GM12878 (cell line): ENCODE results near the gene ABCA4. TPM values are rescaled to one million over a fixed set of nuclear protein-coding genes. Genes with fewer than 3 reads are reported as not detected.

ENCODE experiments used
- ATAC-seq: fragments of 200-7000 bp; cut with Tn5 transposase; 3 replicates; pipeline ENCODE4 v1.9.1; 2020; ENCODE audit warnings: mild to moderate bottlenecking, moderate library complexity
- BruUV-seq: library from RNA; stranded (reverse); fragments of 400-500 nt; replicated peaks from 2 replicates; lab custom pipeline; 2021; lab: Mats Ljungman, UMichigan
- CTCF ChIA-PET: fragments of 300-600 bp; sonication (Branson Sonifier 250); formaldehyde crosslinking; extraction: SDS; loops from one replicate; lab custom pipeline; 2021; ENCODE audit warnings: inconsistent platforms; lab: Yijun Ruan, JAX
- POLR2A ChIA-PET: fragments of 350-600 bp; formaldehyde crosslinking; extraction: SDS; loops from one replicate; lab custom pipeline; 2021; ENCODE audit warnings: inconsistent platforms; lab: Charles Lee
- RAD21 ChIA-PET: fragments of 300-600 bp; sonication (Branson Sonifier 250); formaldehyde crosslinking; loops from one replicate; lab custom pipeline; 2023; ENCODE audit warnings: antibody characterized with exemption; ENCODE audit not compliant: unreplicated experiment; lab: Charles Lee
- SMC1A ChIA-PET: fragments of 300-600 bp; sonication (Branson Sonifier 250); formaldehyde crosslinking; loops from one replicate; lab custom pipeline; 2023; ENCODE audit not compliant: unreplicated experiment, uncharacterized antibody; lab: Charles Lee
- DNase-seq: peaks from one replicate; pipeline ENCODE4 v3.0.0-alpha.2; 2011; ENCODE audit warnings: low read depth, low spot score
- FAIRE-seq: peaks from 3 replicates; lab custom pipeline; 2011; peaks lifted over from hg19 to GRCh38; lab: Jason Lieb, UNC
- H2AFZ ChIP-seq: 2 replicates; pipeline ENCODE4 v1.6.0; 2011; ENCODE audit warnings: low read depth, low read length, control low read depth; ENCODE audit not compliant: control insufficient read depth
- H3K27ac ChIP-seq: 2 replicates; pipeline ENCODE4 v1.5.1; 2011; ENCODE audit warnings: control low read depth; ENCODE audit not compliant: control insufficient read depth, insufficient read depth
- H3K27me3 ChIP-seq, 2 experiments: replicated peaks in 1 of 2; 2 replicates each; pipeline versions ENCODE4 v1.6.0 to v1.6.1; 2011; ENCODE audit warnings: low read length in 1 of 2; ENCODE audit not compliant: control insufficient read depth in 2 of 2, insufficient read depth in 2 of 2
- H3K36me3 ChIP-seq, 2 experiments: 2 replicates each; pipeline ENCODE4 v1.5.1; 2011; ENCODE audit warnings: low read length in 1 of 2; ENCODE audit not compliant: control insufficient read depth in 2 of 2, insufficient read depth in 2 of 2
- H3K4me1 ChIP-seq: 2 replicates; pipeline ENCODE4 v1.6.1; 2011; ENCODE audit warnings: mild to moderate bottlenecking, low read length, moderate library complexity, mixed read lengths; ENCODE audit not compliant: control insufficient read depth, insufficient read depth
- H3K4me2 ChIP-seq: 2 replicates; pipeline ENCODE4 v1.6.0; 2011; ENCODE audit warnings: control low read depth; ENCODE audit not compliant: control insufficient read depth, insufficient read depth
- H3K4me3 ChIP-seq: fragments of 200-600 bp; sonication (generic); 2 replicates; pipeline ENCODE4 v1.5.1; 2016
- H3K79me2 ChIP-seq: 2 replicates; pipeline ENCODE4 v1.6.0; 2011; ENCODE audit warnings: low read length; ENCODE audit not compliant: control insufficient read depth, insufficient read depth
- H3K9ac ChIP-seq: 2 replicates; pipeline ENCODE4 v1.8.0; 2011; ENCODE audit warnings: low read length, control low read depth, mixed read lengths; ENCODE audit not compliant: control insufficient read depth, insufficient read depth
- H3K9me3 ChIP-seq: replicated peaks from 3 replicates; pipeline ENCODE4 v1.5.1; 2011; ENCODE audit warnings: mild to moderate bottlenecking, low read length; ENCODE audit not compliant: control insufficient read depth, insufficient read depth
- H4K20me1 ChIP-seq: 2 replicates; pipeline ENCODE4 v1.6.0; 2011; ENCODE audit not compliant: control insufficient read depth, insufficient read depth
- ATF7 ChIP-seq: fragments of 450-650 bp; IDR thresholded peaks from 2 replicates; pipeline ENCODE4 v1.6.1; 2016; ENCODE audit warnings: low read depth, mild to moderate bottlenecking
- HDAC2 ChIP-seq: fragments of 200-600 bp; sonication (generic); IDR thresholded peaks from 2 replicates; pipeline ENCODE4 v1.6.1; 2017
- HDGF ChIP-seq: fragments of 450-650 bp; IDR thresholded peaks from 2 replicates; pipeline ENCODE4 v1.6.1; 2016; ENCODE audit warnings: antibody characterized with exemption
- NFIC ChIP-seq: IDR thresholded peaks from 2 replicates; pipeline ENCODE4 v1.6.1; 2012; ENCODE audit warnings: low read depth, mild to moderate bottlenecking, inconsistent platforms, low read length, moderate library complexity
- NFXL1 ChIP-seq: fragments of 450-650 bp; IDR thresholded peaks from 2 replicates; pipeline ENCODE4 v1.6.1; 2017; ENCODE audit warnings: antibody characterized with exemption, mild to moderate bottlenecking, borderline replicate concordance
- RFX5 ChIP-seq: IDR thresholded peaks from 2 replicates; pipeline ENCODE4 v1.6.1; 2011; ENCODE audit warnings: low read depth, low read length, improper control_type of control experiment
- TBL1XR1 ChIP-seq: IDR thresholded peaks from 2 replicates; pipeline ENCODE4 v1.6.1; 2012; ENCODE audit warnings: low read depth, low read length, improper control_type of control experiment
- ZSCAN29 ChIP-seq: fragments of 450-650 bp; IDR thresholded peaks from 2 replicates; pipeline ENCODE4 v1.6.1; 2017; ENCODE audit warnings: mild to moderate bottlenecking, moderate library complexity
- WGBS: methylation state at CpG from one replicate; pipeline ENCODE4 v1.1.6; 2016; ENCODE audit warnings: low lambda C conversion rate; ENCODE audit not compliant: insufficient replicate concordance, insufficient coverage; ENCODE audit errors: missing lambda C conversion rate; 5-methylcytosine and 5-hydroxymethylcytosine counted together
- in situ Hi-C: fragments of 300-500 bp; cut with MboI; formaldehyde crosslinking; loops from 9 replicates; pipeline ENCODE4 v1.14.3; 2018; ENCODE audit warnings: mixed read lengths
- intact Hi-C: fragments of 100-400 bp; cut with micrococcal nuclease; formaldehyde crosslinking; loops from one replicate; pipeline ENCODE4 v1.14.2; 2022; ENCODE audit not compliant: unreplicated experiment
- polyA plus RNA-seq, 11 experiments: library from polyadenylated mRNA; depleted of rRNA in 4 of 11; unstranded in 6 of 11; stranded (reverse) in 5 of 11; fragments of >200 nt; fragmentation: Nextera tagmentation in 4 of 11; fragmentation: Illumina TruSeq in 1 of 11; extraction: Ambion mirVana in 4 of 11; extraction: Trizol in 1 of 11; gene quantifications; 1 replicate in 1 of 11; 2 replicates in 10 of 11; pipeline versions ENCODE4 v1.2.1 to v1.2.3, GENCODE V29; 2011 to 2016; ENCODE audit warnings: inconsistent platforms in 2 of 11, missing spikeins in 2 of 11, low read depth in 1 of 11
- total RNA-seq, 4 experiments: library from RNA; depleted of rRNA in 3 of 4; stranded (reverse); fragments of >200 nt in 3 of 4; fragmentation: Illumina TruSeq in 1 of 4; extraction: Trizol in 1 of 4; gene quantifications; 2 replicates each; pipeline versions ENCODE4 v1.2.1 to v1.2.3, GENCODE V29; 2013 to 2021
- TF ChIP-seq, protein P1 (sequence below): IDR thresholded peaks from 2 replicates; pipeline ENCODE4 v1.6.1; 2012; ENCODE audit warnings: low read length, inconsistent platforms
- TF ChIP-seq, protein P2 (sequence below): fragments of 450-650 bp; IDR thresholded peaks from 2 replicates; pipeline ENCODE4 v1.6.1; 2018; ENCODE audit warnings: mild to moderate bottlenecking, low read depth, moderate library complexity; ENCODE audit not compliant: partially characterized antibody
- TF ChIP-seq, protein P3 (sequence below): fragments of 450-650 bp; IDR thresholded peaks from 2 replicates; pipeline ENCODE4 v1.6.1; 2018; ENCODE audit warnings: borderline replicate concordance, mild to moderate bottlenecking; ENCODE audit not compliant: partially characterized antibody
- TF ChIP-seq, protein P4 (sequence below): fragments of 450-650 bp; IDR thresholded peaks from 2 replicates; pipeline ENCODE4 v1.6.1; 2017; ENCODE audit warnings: mild to moderate bottlenecking, moderate library complexity
- TF ChIP-seq, protein P5 (sequence below): fragments of 450-650 bp; IDR thresholded peaks from 2 replicates; pipeline ENCODE4 v1.6.1; 2017; ENCODE audit warnings: low read depth, mild to moderate bottlenecking, moderate library complexity

ABCA4 gene
- total and polyA plus RNA-seq, 10 of the 15 experiments (the other 5 are each of a cell fraction or from before 2014, with no cell fraction given) = 0.03 to 0.28 (median 0.11) TPM; not detected in 3

DNA sequence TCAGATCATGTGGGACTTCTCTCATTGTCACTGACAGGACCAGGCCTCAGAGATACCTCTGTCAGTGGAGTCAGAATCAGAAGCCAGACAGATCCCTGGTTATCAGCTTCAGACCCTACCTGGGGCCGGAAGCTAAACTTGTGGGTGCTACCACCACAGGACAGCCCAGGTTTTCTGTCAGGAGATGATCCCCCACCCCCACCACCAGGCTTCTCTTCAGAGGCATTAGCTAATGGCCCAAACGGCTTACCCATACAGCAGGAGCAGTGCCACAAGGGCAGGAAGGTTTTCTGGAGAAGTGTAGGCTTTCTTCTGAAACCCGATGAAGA lies 105.5 kb downstream of the ABCA4 start:
- TF ChIP-seq, protein P1, sequence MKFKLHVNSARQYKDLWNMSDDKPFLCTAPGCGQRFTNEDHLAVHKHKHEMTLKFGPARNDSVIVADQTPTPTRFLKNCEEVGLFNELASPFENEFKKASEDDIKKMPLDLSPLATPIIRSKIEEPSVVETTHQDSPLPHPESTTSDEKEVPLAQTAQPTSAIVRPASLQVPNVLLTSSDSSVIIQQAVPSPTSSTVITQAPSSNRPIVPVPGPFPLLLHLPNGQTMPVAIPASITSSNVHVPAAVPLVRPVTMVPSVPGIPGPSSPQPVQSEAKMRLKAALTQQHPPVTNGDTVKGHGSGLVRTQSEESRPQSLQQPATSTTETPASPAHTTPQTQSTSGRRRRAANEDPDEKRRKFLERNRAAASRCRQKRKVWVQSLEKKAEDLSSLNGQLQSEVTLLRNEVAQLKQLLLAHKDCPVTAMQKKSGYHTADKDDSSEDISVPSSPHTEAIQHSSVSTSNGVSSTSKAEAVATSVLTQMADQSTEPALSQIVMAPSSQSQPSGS = no peak
- TF ChIP-seq NFIC (no peak), HDGF (no peak), TBL1XR1 (no peak), ZSCAN29 (no peak), ATF7 (no peak), HDAC2 (no peak), NFXL1 (no peak), RFX5 (no peak)
- TF ChIP-seq, protein P2, sequence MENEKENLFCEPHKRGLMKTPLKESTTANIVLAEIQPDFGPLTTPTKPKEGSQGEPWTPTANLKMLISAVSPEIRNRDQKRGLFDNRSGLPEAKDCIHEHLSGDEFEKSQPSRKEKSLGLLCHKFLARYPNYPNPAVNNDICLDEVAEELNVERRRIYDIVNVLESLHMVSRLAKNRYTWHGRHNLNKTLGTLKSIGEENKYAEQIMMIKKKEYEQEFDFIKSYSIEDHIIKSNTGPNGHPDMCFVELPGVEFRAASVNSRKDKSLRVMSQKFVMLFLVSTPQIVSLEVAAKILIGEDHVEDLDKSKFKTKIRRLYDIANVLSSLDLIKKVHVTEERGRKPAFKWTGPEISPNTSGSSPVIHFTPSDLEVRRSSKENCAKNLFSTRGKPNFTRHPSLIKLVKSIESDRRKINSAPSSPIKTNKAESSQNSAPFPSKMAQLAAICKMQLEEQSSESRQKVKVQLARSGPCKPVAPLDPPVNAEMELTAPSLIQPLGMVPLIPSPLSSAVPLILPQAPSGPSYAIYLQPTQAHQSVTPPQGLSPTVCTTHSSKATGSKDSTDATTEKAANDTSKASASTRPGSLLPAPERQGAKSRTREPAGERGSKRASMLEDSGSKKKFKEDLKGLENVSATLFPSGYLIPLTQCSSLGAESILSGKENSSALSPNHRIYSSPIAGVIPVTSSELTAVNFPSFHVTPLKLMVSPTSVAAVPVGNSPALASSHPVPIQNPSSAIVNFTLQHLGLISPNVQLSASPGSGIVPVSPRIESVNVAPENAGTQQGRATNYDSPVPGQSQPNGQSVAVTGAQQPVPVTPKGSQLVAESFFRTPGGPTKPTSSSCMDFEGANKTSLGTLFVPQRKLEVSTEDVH = no peak
- TF ChIP-seq, protein P3, sequence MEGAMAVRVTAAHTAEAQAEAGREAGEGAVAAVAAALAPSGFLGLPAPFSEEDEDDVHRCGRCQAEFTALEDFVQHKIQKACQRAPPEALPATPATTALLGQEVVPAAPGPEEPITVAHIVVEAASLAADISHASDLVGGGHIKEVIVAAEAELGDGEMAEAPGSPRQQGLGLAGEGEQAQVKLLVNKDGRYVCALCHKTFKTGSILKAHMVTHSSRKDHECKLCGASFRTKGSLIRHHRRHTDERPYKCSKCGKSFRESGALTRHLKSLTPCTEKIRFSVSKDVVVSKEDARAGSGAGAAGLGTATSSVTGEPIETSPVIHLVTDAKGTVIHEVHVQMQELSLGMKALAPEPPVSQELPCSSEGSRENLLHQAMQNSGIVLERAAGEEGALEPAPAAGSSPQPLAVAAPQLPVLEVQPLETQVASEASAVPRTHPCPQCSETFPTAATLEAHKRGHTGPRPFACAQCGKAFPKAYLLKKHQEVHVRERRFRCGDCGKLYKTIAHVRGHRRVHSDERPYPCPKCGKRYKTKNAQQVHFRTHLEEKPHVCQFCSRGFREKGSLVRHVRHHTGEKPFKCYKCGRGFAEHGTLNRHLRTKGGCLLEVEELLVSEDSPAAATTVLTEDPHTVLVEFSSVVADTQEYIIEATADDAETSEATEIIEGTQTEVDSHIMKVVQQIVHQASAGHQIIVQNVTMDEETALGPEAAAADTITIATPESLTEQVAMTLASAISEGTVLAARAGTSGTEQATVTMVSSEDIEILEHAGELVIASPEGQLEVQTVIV = no peak
- TF ChIP-seq, protein P4, sequence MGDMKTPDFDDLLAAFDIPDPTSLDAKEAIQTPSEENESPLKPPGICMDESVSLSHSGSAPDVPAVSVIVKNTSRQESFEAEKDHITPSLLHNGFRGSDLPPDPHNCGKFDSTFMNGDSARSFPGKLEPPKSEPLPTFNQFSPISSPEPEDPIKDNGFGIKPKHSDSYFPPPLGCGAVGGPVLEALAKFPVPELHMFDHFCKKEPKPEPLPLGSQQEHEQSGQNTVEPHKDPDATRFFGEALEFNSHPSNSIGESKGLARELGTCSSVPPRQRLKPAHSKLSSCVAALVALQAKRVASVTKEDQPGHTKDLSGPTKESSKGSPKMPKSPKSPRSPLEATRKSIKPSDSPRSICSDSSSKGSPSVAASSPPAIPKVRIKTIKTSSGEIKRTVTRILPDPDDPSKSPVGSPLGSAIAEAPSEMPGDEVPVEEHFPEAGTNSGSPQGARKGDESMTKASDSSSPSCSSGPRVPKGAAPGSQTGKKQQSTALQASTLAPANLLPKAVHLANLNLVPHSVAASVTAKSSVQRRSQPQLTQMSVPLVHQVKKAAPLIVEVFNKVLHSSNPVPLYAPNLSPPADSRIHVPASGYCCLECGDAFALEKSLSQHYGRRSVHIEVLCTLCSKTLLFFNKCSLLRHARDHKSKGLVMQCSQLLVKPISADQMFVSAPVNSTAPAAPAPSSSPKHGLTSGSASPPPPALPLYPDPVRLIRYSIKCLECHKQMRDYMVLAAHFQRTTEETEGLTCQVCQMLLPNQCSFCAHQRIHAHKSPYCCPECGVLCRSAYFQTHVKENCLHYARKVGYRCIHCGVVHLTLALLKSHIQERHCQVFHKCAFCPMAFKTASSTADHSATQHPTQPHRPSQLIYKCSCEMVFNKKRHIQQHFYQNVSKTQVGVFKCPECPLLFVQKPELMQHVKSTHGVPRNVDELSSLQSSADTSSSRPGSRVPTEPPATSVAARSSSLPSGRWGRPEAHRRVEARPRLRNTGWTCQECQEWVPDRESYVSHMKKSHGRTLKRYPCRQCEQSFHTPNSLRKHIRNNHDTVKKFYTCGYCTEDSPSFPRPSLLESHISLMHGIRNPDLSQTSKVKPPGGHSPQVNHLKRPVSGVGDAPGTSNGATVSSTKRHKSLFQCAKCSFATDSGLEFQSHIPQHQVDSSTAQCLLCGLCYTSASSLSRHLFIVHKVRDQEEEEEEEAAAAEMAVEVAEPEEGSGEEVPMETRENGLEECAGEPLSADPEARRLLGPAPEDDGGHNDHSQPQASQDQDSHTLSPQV = no peak
- TF ChIP-seq, protein P5, sequence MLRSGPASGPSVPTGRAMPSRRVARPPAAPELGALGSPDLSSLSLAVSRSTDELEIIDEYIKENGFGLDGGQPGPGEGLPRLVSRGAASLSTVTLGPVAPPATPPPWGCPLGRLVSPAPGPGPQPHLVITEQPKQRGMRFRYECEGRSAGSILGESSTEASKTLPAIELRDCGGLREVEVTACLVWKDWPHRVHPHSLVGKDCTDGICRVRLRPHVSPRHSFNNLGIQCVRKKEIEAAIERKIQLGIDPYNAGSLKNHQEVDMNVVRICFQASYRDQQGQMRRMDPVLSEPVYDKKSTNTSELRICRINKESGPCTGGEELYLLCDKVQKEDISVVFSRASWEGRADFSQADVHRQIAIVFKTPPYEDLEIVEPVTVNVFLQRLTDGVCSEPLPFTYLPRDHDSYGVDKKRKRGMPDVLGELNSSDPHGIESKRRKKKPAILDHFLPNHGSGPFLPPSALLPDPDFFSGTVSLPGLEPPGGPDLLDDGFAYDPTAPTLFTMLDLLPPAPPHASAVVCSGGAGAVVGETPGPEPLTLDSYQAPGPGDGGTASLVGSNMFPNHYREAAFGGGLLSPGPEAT = no peak
- POLR2A ChIA-PET = no interaction called here
- Histone ChIP-seq H3K4me2 (no peak overlapping the region), H3K4me3 (no peak overlapping the region), H2AFZ (no peak overlapping the region), H3K79me2 (no peaks in the 10 kb centered on the region), H3K27ac (no peak overlapping the region), H3K36me3 (no peaks in the 10 kb centered on the region), H3K27me3 (no peaks in the 10 kb centered on the region; a peak in 1 of 4 replicates), H4K20me1 (no peaks in the 10 kb centered on the region), H3K9me3 (no peaks in the 10 kb centered on the region), H3K9ac (no peak overlapping the region), H3K4me1 (no peaks in the 10 kb centered on the region)
- CTCF ChIA-PET = interaction anchor here (1.3 to 1.6 kb wide), 2 partner anchors 10 to 24 kb away, joined by 4 to 8 read pairs; no protein-coding TSS in a partner anchor
- 0% methylated on average over 3 of the region's 3 CpGs for WGBS
- no peak for DNase-seq
- RAD21 ChIA-PET = no interaction called here
- in situ Hi-C loops (no loop called here), intact Hi-C loops (no loop called here)
- FAIRE-seq = no peak
- ATAC-seq = no peak
- no TSS peak for BruUV-seq
- SMC1A ChIA-PET = no interaction called here
